GM06990 (cell line): ENCODE measurements around the gene MAPK11.

ENCODE experiments used
- DNase-seq: peaks from one replicate; pipeline ENCODE4 v3.0.0-alpha.2; 2011; ENCODE audit not compliant: insufficient read length; ENCODE audit errors: extremely low read depth
- H3K27me3 ChIP-seq: replicated peaks from 2 replicates; pipeline ENCODE4 v1.6.0; 2011; ENCODE audit warnings: low read length; ENCODE audit not compliant: control insufficient read depth, insufficient read depth
- H3K36me3 ChIP-seq: 2 replicates; pipeline ENCODE4 v1.5.1; 2011; ENCODE audit warnings: low read length; ENCODE audit not compliant: control insufficient read depth, insufficient read depth
- H3K4me3 ChIP-seq: replicated peaks from 2 replicates; pipeline ENCODE4 v1.5.1; 2011; ENCODE audit warnings: low read depth, mild to moderate bottlenecking, control low read depth, low read length
- TF ChIP-seq, protein P1 (sequence below): IDR thresholded peaks from 2 replicates; pipeline ENCODE4 v1.5.1; 2011; ENCODE audit warnings: low read length, control low read depth, mild to moderate bottlenecking, inconsistent platforms; ENCODE audit not compliant: insufficient read depth, poor library complexity, severe bottlenecking

Gene MAPK11

GRCh38 chr22:50317178-50317577 lies 47.0 kb upstream of the MAPK11 start:
- no peak for DNase-seq
- Histone ChIP-seq H3K4me3 (no peak overlapping the region), H3K36me3 (peaks cover under 1% of the 10 kb centered on the region; the same call in 1 of the 2 replicates), H3K27me3 (no peaks in the 10 kb centered on the region)
- TF ChIP-seq, protein P1, sequence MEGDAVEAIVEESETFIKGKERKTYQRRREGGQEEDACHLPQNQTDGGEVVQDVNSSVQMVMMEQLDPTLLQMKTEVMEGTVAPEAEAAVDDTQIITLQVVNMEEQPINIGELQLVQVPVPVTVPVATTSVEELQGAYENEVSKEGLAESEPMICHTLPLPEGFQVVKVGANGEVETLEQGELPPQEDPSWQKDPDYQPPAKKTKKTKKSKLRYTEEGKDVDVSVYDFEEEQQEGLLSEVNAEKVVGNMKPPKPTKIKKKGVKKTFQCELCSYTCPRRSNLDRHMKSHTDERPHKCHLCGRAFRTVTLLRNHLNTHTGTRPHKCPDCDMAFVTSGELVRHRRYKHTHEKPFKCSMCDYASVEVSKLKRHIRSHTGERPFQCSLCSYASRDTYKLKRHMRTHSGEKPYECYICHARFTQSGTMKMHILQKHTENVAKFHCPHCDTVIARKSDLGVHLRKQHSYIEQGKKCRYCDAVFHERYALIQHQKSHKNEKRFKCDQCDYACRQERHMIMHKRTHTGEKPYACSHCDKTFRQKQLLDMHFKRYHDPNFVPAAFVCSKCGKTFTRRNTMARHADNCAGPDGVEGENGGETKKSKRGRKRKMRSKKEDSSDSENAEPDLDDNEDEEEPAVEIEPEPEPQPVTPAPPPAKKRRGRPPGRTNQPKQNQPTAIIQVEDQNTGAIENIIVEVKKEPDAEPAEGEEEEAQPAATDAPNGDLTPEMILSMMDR: no peak

GRCh38 chr22:50316114-50317065 lies 46.2 kb upstream of the MAPK11 start:
- DNase-seq: no peak
- Histone ChIP-seq H3K27me3 (no peaks in the 10 kb centered on the region), H3K36me3 (peaks cover 2% of the 10 kb centered on the region), H3K4me3 (no peak overlapping the region)
- TF ChIP-seq, protein P1: no peak

GRCh38 chr22:50315289-50316113 lies 45.3 kb upstream of the MAPK11 start:
- Histone ChIP-seq H3K36me3 (peaks cover 2% of the 10 kb centered on the region), H3K4me3 (peak overlapping the region; percentile 61), H3K27me3 (no peaks in the 10 kb centered on the region)
- TF ChIP-seq, protein P1: no peak
- DNase-seq: no peak

DNA sequence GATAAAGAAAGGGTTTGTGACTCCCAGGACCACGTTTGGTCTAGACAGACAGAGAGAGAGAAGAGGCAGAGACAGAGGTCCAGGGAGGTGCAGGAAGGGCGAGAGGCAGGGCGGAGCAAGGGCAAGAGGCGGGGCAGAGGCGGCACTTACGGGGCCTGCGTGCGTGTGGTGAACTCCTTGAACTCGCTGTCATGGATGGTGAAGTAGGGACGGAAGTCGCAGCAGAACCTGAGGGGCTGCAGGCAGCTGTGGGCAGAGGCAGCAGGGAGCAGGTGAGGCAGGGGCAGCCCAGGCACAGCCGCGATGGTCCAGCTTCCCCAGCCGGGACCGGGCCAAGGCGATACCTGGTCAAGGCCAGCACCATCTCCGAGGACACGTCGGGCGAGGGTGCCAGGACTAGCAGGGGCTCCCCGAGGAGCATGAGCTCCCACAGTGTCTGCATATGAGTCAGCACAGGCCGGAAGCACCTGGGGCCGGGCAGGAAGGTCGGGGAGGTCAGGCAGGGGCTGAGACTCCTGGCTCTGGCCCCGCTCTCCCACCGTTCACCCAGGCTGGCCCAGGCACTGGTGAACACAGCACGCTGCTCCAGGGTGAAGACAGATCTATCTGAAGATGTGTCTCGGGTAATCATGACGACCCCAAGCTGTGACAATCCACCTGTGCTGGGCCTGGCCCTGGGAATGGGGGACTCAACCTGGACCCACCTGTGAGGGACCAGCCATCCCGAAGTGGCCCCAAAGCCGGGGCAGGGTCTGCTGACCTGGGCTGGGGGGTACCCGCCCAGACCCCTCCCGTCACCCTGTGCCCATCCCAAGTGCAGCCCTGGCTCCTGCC lies 44.5 kb upstream of the MAPK11 start:
- peak; percentile 95 for DNase-seq
- peaks cover 2% of the 10 kb centered on the region for H3K36me3 ChIP-seq
- TF ChIP-seq, protein P1: no peak
- no peaks in the 10 kb centered on the region for H3K27me3 ChIP-seq
- H3K4me3 ChIP-seq: peak overlapping the region; percentile 61

DNA sequence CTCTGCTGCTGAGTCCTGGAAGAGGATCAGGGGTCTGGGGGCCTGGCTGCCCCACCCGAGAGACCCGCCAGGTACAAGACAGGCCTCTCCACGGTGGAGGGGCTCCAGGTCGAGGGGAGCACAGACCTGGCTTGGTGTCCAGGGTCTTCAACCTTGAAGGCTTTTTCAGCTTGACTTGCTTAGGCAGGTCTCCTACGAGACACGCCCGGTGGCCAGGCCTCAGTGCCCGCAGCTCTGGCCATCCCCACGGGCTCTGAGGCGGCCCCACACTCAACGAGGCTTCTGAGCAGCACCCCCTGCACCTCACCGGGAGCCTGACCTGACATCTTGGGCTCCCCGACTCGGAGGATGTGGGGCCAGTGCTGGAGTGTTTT lies 43.9 kb upstream of the MAPK11 start:
- DNase-seq: no peak
- TF ChIP-seq, protein P1: no peak
- H3K4me3 ChIP-seq: peak overlapping the region; percentile 61
- H3K36me3 ChIP-seq: peaks cover 2% of the 10 kb centered on the region
- no peaks in the 10 kb centered on the region for H3K27me3 ChIP-seq
